GM13977 (cell line): ENCODE measurements around the gene CCDC30.

Experiments
- DNase-seq: peaks from one replicate; pipeline ENCODE4 v3.0.0; 2012; ENCODE audit warnings: low spot score
- CTCF ChIP-seq: IDR thresholded peaks from 2 replicates; pipeline ENCODE4 v1.5.1; 2012; ENCODE audit warnings: mild to moderate bottlenecking, control low read depth; ENCODE audit not compliant: insufficient read depth; ENCODE audit errors: extremely low read depth, missing control alignments
- in situ Hi-C: fragments of 300-500 bp; cut with MboI; formaldehyde crosslinking; loops from one replicate; pipeline ENCODE4 v1.12.0; 2022; ENCODE audit warnings: low sequenced_read_pairs, low pct_unique_long_range_greater_than_20kb, mixed read lengths, inconsistent platforms; ENCODE audit not compliant: unreplicated experiment

CCDC30 gene

GRCh38 chr1:42557230-42557851, 94.3 kb downstream of the CCDC30 start:
- no peak for DNase-seq
- in situ Hi-C loops: no loop called here

GRCh38 chr1:42567038-42567437, 104.0 kb downstream of the CCDC30 start:
- TF ChIP-seq CTCF: no peak
- in situ Hi-C loops: no loop called here
- DNase-seq: no peak

More at GRCh38 chr1:42557230-42557851, 94.3 kb downstream of the CCDC30 start:
- no peak for TF ChIP-seq CTCF

- no peak for DNase-seq
- TF ChIP-seq CTCF: no peak
- in situ Hi-C loops: loop anchor here (10.0 kb wide), 1 partner anchor 168 kb away; the partner anchor contains the start of gene CLDN19
Observed at GRCh38 chr1:42576935-42577334, 113.8 kb downstream of the CCDC30 start.

- no peak for DNase-seq
- TF ChIP-seq CTCF: no peak
- in situ Hi-C loops: no loop called here
Observed at GRCh38 chr1:42586016-42586415, 122.9 kb downstream of the CCDC30 start.

- DNase-seq: no peak
- in situ Hi-C loops: no loop called here
- TF ChIP-seq CTCF: no peak
Observed at GRCh38 chr1:42587753-42588152, 124.7 kb downstream of the CCDC30 start.

GRCh38 chr1:42592811-42593210, 129.7 kb downstream of the CCDC30 start:
- in situ Hi-C loops: no loop called here

More at GRCh38 chr1:42592811-42593210, 129.7 kb downstream of the CCDC30 start:
- no peak for DNase-seq
- no peak for TF ChIP-seq CTCF
